K562 (cell line): ENCODE measurements around the gene ATXN7L1. TPM values are rescaled to one million over a fixed set of nuclear protein-coding genes. Genes with fewer than 3 reads are reported as not detected.

Experiments used
- ATAC-seq: fragments of 200-7000 bp; cut with Tn5 transposase; 3 replicates; pipeline ENCODE4 v1.9.1; 2020; ENCODE audit warnings: moderate library complexity
- BruUV-seq: library from RNA; stranded (reverse); fragments of 400-500 nt; replicated peaks from 2 replicates; lab custom pipeline; 2021; lab: Mats Ljungman, UMichigan
- CTCF ChIA-PET: fragments of 300-600 bp; formaldehyde crosslinking; extraction: SDS; loops from one replicate; lab custom pipeline; 2021; ENCODE audit warnings: low intra/inter-chr PET ratio; lab: Yijun Ruan, JAX
- POLR2A ChIA-PET: fragments of 300-600, 350-650 bp; sonication (Branson Sonifier 250); formaldehyde crosslinking; extraction: SDS; loops from one replicate; lab custom pipeline; 2021; ENCODE audit warnings: antibody characterized with exemption, inconsistent platforms; lab: Yijun Ruan, JAX
- DNase-seq, 4 experiments: peaks; one replicate each; pipeline versions ENCODE4 v3.0.0 to v3.0.0-alpha.2; 2011 to 2018; ENCODE audit warnings: low spot score in 3 of 4, mixed read lengths in 3 of 4; ENCODE audit errors: extremely low read depth in 1 of 4
- FAIRE-seq: peaks from 2 replicates; lab custom pipeline; 2011; peaks lifted over from hg19 to GRCh38; lab: Jason Lieb, UNC
- H2AFZ ChIP-seq: 2 replicates; pipeline ENCODE4 v1.6.0; 2011; ENCODE audit warnings: low read depth, low read length, control low read depth, inconsistent platforms
- H3K27ac ChIP-seq: fragments of 200-600 bp; 3 replicates; pipeline ENCODE4 v1.8.0; 2011; ENCODE audit warnings: low read depth, mild to moderate bottlenecking, control low read depth, inconsistent platforms, low read length, moderate library complexity, mixed read lengths; ENCODE audit errors: extremely low read depth
- H3K27me3 ChIP-seq, 2 experiments: fragments of 300-600 bp in 1 of 2; 2 replicates in 1 of 2; 3 replicates in 1 of 2; pipeline versions ENCODE4 v1.6.0 to v1.8.0; 2011; ENCODE audit warnings: inconsistent platforms in 2 of 2, low read length in 2 of 2, mild to moderate bottlenecking in 1 of 2, mixed read lengths in 1 of 2, moderate library complexity in 1 of 2; ENCODE audit not compliant: control insufficient read depth in 2 of 2, insufficient read depth in 2 of 2
- H3K36me3 ChIP-seq: fragments of 300-600 bp; 3 replicates; pipeline ENCODE4 v1.8.0; 2011; ENCODE audit warnings: mild to moderate bottlenecking, low read length, inconsistent platforms; ENCODE audit not compliant: control insufficient read depth, insufficient read depth
- H3K4me1 ChIP-seq, 2 experiments: fragments of 200-600 bp in 1 of 2; replicated peaks in 1 of 2; 2 replicates in 1 of 2; 3 replicates in 1 of 2; pipeline versions ENCODE4 v1.5.1 to v1.8.0; 2011; ENCODE audit warnings: inconsistent platforms in 2 of 2, low read length in 2 of 2, mild to moderate bottlenecking in 1 of 2, mixed read lengths in 1 of 2, moderate library complexity in 1 of 2; ENCODE audit not compliant: control insufficient read depth in 2 of 2, insufficient read depth in 2 of 2
- H3K4me2 ChIP-seq: 2 replicates; pipeline ENCODE4 v1.6.1; 2011; ENCODE audit warnings: low read length, control low read depth, inconsistent platforms, mixed read lengths; ENCODE audit not compliant: insufficient read depth
- H3K4me3 ChIP-seq: fragments of 200-600 bp; sonication (generic), shearing (Covaris generic); 2 replicates; pipeline ENCODE4 v1.5.1; 2016; ENCODE audit warnings: control low read depth, inconsistent platforms
- H3K79me2 ChIP-seq: fragments of 200-600 bp; 3 replicates; pipeline ENCODE4 v1.8.0; 2011; ENCODE audit warnings: low read length, inconsistent platforms; ENCODE audit not compliant: control insufficient read depth, insufficient read depth
- H3K9ac ChIP-seq, 2 experiments: 2 replicates each; pipeline versions ENCODE4 v1.6.0 to v1.6.1; 2011; ENCODE audit warnings: low read depth in 2 of 2, low read length in 2 of 2, control low read depth in 1 of 2, inconsistent platforms in 1 of 2, mild to moderate bottlenecking in 1 of 2, mixed read lengths in 1 of 2; ENCODE audit not compliant: insufficient read depth in 1 of 2
- H3K9me1 ChIP-seq: one replicate; pipeline ENCODE4 v1.6.0; 2011; ENCODE audit warnings: inconsistent platforms, mild to moderate bottlenecking, low read length, moderate library complexity; ENCODE audit not compliant: control insufficient read depth, insufficient read depth
- H3K9me3 ChIP-seq: replicated peaks from 2 replicates; pipeline ENCODE4 v1.5.1; 2011; ENCODE audit warnings: low read depth, low read length, inconsistent platforms; ENCODE audit not compliant: control insufficient read depth, insufficient read depth
- H4K20me1 ChIP-seq: replicated peaks from 2 replicates; pipeline ENCODE4 v1.6.1; 2011; ENCODE audit warnings: low read length, inconsistent platforms, mixed read lengths; ENCODE audit not compliant: control insufficient read depth, insufficient read depth
- CREM ChIP-seq: IDR thresholded peaks from 2 replicates; pipeline ENCODE4 v1.6.1; 2014; ENCODE audit warnings: antibody characterized with exemption, low read depth
- CTCFL ChIP-seq: IDR thresholded peaks from 2 replicates; pipeline ENCODE4 v1.6.1; 2011; ENCODE audit warnings: borderline replicate concordance, low read depth, mild to moderate bottlenecking, moderate library complexity, low read length; ENCODE audit not compliant: insufficient read depth, poor library complexity, severe bottlenecking
- FOXP1 ChIP-seq: sonication (generic); formaldehyde crosslinking; IDR thresholded peaks from 2 replicates; pipeline ENCODE4 v1.8.0; 2022; ENCODE audit warnings: mild to moderate bottlenecking, missing genetic modification reagents
- HNRNPH1 ChIP-seq: fragments of 200-400 bp; formaldehyde crosslinking; optimal IDR thresholded peaks from 2 replicates; pipeline ENCODE3; 2017; ENCODE audit warnings: low read depth, mild to moderate bottlenecking, low read length, moderate library complexity
- NR0B1 ChIP-seq: fragments of 450-650 bp; IDR thresholded peaks from one replicate; pipeline ENCODE4 v1.6.1; 2018; ENCODE audit warnings: mild to moderate bottlenecking, moderate library complexity; ENCODE audit not compliant: partially characterized antibody
- RBM34 ChIP-seq: fragments of 200-400 bp; formaldehyde crosslinking; IDR thresholded peaks from 2 replicates; pipeline ENCODE4 v1.6.1; 2018; ENCODE audit warnings: low read length, borderline replicate concordance; ENCODE audit not compliant: insufficient read depth
- TEAD1 ChIP-seq, 2 experiments: fragments of 450-650 bp in 1 of 2; sonication (generic) in 1 of 2; formaldehyde crosslinking; IDR thresholded peaks; 2 replicates each; pipeline versions ENCODE4 v1.4.0 to v1.8.0; 2020 to 2022; ENCODE audit warnings: mild to moderate bottlenecking in 2 of 2, missing genetic modification reagents in 1 of 2
- UBTF ChIP-seq, 2 experiments: IDR thresholded peaks; 2 replicates each; pipeline ENCODE4 v1.6.1; 2012; ENCODE audit warnings: improper control_type of control experiment in 2 of 2, low read depth in 2 of 2, low read length in 2 of 2, borderline replicate concordance in 1 of 2
- ZNF764 ChIP-seq: fragments of 250-450 bp; sonication (Bioruptor Pico); IDR thresholded peaks from 2 replicates; pipeline ENCODE4 v1.4.0; 2020; ENCODE audit warnings: low read depth, mild to moderate bottlenecking, moderate library complexity
- WGBS: fragments of 100-300 bp; shearing (Covaris generic); methylation state at CpG from one replicate; pipeline ENCODE4 v1.1.6; 2016; ENCODE audit warnings: low coverage, mixed read lengths; ENCODE audit not compliant: insufficient coverage; ENCODE audit errors: missing lambda C conversion rate; 5-methylcytosine and 5-hydroxymethylcytosine counted together
- in situ Hi-C: fragments of 300-500 bp; cut with MboI; formaldehyde crosslinking; loops from 4 replicates; pipeline ENCODE4 v1.15.0; 2018; ENCODE audit warnings: inconsistent platforms, mixed read lengths
- intact Hi-C: fragments of 100-400 bp; cut with micrococcal nuclease; formaldehyde crosslinking; loops from 2 replicates; pipeline ENCODE4 v1.14.2; 2022
- polyA plus RNA-seq, 8 experiments: library from polyadenylated mRNA; depleted of rRNA in 4 of 8; stranded (reverse) in 5 of 8; unstranded in 3 of 8; fragments of >200 nt; fragmentation: Nextera tagmentation in 2 of 8; fragmentation: Illumina TruSeq in 1 of 8; extraction: Ambion mirVana in 2 of 8; extraction: Trizol in 1 of 8; gene quantifications; 2 replicates each; pipeline versions ENCODE4 v1.2.1 to v1.2.3, GENCODE V29; 2011 to 2014; ENCODE audit warnings: inconsistent platforms in 1 of 8, missing spikeins in 1 of 8
- total RNA-seq, 7 experiments: library from RNA; depleted of rRNA in 6 of 7; stranded (reverse); fragments of >200 nt in 6 of 7; fragmentation: Illumina TruSeq in 2 of 7; extraction: Trizol in 2 of 7; gene quantifications; 2 replicates each; pipeline versions ENCODE4 v1.2.1 to v1.2.3, GENCODE V29; 2011 to 2021; ENCODE audit warnings: low replicate concordance in 1 of 7

The ATXN7L1 gene
- total and polyA plus RNA-seq, 9 of the 15 experiments (the other 6 are each of a cell fraction or from before 2014, with no cell fraction given), result 6.6 to 13.7 (median 10.7) TPM

GRCh38 chr7:105656922-105657521, 219.4 kb downstream of the ATXN7L1 start:
- no peaks in the 10 kb centered on the region for H3K79me2 ChIP-seq
- FAIRE-seq (peak; percentile 94), DNase-seq (peak; percentile 86 to 92 (median 90)), ATAC-seq (peak; percentile 85)
- H3K4me2 ChIP-seq, result no peak overlapping the region
- H3K4me1 ChIP-seq, result peaks cover 8 to 10% of the 10 kb centered on the region in 2 experiments; a peak in 3 of 5 replicates
- ChIA-PET POLR2A (interaction anchor here (0.6 to 1.3 kb wide), 4 partner anchors 10 to 370 kb away, joined by 3 read pairs; no protein-coding TSS in a partner anchor), CTCF (interaction anchor here (1.6 kb wide), 1 partner anchor 386 kb away, joined by 7 read pairs; no protein-coding TSS in a partner anchor)
- no peak overlapping the region for H3K4me3 ChIP-seq
- no peaks in the 10 kb centered on the region for H3K27me3 ChIP-seq
- intact Hi-C loops, result loop anchor here (5.0 to 10.0 kb wide), 3 partner anchors 288 to 495 kb away; no protein-coding TSS in a partner anchor
- no peak overlapping the region for H3K27ac ChIP-seq
- H3K36me3 ChIP-seq, result no peaks in the 10 kb centered on the region
- H3K9ac ChIP-seq, result no peak overlapping the region
- H4K20me1 ChIP-seq, result peaks cover 12% of the 10 kb centered on the region
- no peaks in the 10 kb centered on the region for H3K9me3 ChIP-seq
- WGBS, result 28% methylated on average over 7 of the region's 7 CpGs
- BruUV-seq, result no TSS peak
- in situ Hi-C loops, result no loop called here
- 0 out of 2 replicates have a peak overlapping the region, but pooled peaks have one; percentile 10 for H2AFZ ChIP-seq
- no peaks in the 10 kb centered on the region for H3K9me1 ChIP-seq
- TF ChIP-seq FOXP1 (CRISPR knock-in tag), result 0 out of 2 replicates have a peak, but pooled peaks have one; percentile 53
- peak; percentile 28 for TF ChIP-seq CTCFL
- 0 out of 4 replicates have a peak, but pooled peaks of 1 of the 2 experiments have one; percentile 48 for TF ChIP-seq UBTF (IDR thresholded peaks at IDR 0.05; ENCODE audit: borderline replicate concordance in 1 of 2, low read depth in 2 of 2, low read length in 2 of 2)
- TF ChIP-seq RBM34, result no peak
- no peak for TF ChIP-seq NR0B1
- TF ChIP-seq ZNF764 (CRISPR knock-in tag), result peak; percentile 97
- no peak for TF ChIP-seq HNRNPH1
- TF ChIP-seq CREM, result 0 out of 2 replicates have a peak, but pooled peaks have one; percentile 42
- 0 out of 4 replicates have a peak, but pooled peaks of 1 of the 2 experiments have one; percentile 52 for TF ChIP-seq TEAD1 (CRISPR knock-in tag; IDR thresholded peaks at IDR 0.05)
